ENCODE measurements around the gene SLC6A19. TPM values are rescaled to one million over a fixed set of nuclear protein-coding genes. Genes with fewer than 3 reads are reported as not detected.
A peak's percentile ranks its signal among the peaks of the same experiment; 100 is the strongest.

The SLC6A19 gene
- total and polyA plus RNA-seq, 8 donors: 0.13 to 5.5 (median 0.43) TPM; not detected in 3

DNA sequence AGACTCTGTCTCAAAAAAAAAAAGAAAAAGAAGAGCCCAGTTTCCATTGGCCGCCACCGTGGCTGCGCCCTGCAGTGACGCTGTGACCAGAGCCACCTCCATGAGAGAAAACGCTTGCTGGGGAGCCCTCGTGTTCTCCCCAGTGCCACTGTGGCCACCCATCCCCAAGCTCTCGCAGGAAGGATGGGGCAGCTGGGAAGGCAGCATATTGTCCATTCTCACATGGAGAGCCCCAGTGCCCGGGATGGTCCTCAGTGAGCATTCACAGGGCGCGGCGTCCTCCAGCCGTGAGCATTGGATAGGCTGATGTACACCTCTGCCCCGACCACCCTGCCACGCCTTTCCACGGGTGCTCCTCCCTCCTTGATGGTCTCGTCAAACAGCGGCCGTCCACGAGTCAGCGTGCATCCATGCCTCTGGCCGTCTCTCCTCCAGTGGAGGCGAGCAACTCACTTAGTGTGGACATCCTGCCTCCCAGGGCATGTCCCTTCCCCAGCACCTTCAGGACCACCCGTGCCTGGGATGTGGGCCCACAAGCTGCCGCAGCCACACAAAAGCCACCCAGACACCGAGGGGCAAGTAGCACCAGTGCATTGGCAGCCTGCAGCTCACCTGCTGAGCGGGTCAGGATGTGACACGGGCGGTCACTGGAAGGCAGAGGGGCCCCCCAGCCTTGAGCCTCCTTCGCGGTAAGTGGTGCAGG lies 23.4 kb upstream of the SLC6A19 start:
- Histone ChIP-seq H3K4me1 (peaks cover 11 to 22% (median 18%) of the 10 kb centered on the region in 4 donors), H3K9me3 (no peaks in the 10 kb centered on the region), H3K27ac (no peak overlapping the region), H3K36me3 (no peaks in the 10 kb centered on the region), H3K4me3 (no peak overlapping the region), H3K27me3 (peaks cover 0 to 27% (median 0%) of the 10 kb centered on the region in 3 donors)
- intact Hi-C loops (cut with DNase I; ENCODE audit: low total_unique reads): no loop called here
- 85 to 93% (median 90%) methylated on average over 15 to 30 of the region's 30 CpGs for WGBS, 5 donors
- no peak for TF ChIP-seq EP300 (IDR thresholded peaks at IDR 0.05)
- TF ChIP-seq POLR2AphosphoS5 (IDR thresholded peaks at IDR 0.05): no peak
- TF ChIP-seq POLR2A (IDR thresholded peaks at IDR 0.05): no peak
- TF ChIP-seq, protein P1, sequence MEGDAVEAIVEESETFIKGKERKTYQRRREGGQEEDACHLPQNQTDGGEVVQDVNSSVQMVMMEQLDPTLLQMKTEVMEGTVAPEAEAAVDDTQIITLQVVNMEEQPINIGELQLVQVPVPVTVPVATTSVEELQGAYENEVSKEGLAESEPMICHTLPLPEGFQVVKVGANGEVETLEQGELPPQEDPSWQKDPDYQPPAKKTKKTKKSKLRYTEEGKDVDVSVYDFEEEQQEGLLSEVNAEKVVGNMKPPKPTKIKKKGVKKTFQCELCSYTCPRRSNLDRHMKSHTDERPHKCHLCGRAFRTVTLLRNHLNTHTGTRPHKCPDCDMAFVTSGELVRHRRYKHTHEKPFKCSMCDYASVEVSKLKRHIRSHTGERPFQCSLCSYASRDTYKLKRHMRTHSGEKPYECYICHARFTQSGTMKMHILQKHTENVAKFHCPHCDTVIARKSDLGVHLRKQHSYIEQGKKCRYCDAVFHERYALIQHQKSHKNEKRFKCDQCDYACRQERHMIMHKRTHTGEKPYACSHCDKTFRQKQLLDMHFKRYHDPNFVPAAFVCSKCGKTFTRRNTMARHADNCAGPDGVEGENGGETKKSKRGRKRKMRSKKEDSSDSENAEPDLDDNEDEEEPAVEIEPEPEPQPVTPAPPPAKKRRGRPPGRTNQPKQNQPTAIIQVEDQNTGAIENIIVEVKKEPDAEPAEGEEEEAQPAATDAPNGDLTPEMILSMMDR (IDR thresholded peaks at IDR 0.05): no peak
- DNase-seq: no peak

DNA sequence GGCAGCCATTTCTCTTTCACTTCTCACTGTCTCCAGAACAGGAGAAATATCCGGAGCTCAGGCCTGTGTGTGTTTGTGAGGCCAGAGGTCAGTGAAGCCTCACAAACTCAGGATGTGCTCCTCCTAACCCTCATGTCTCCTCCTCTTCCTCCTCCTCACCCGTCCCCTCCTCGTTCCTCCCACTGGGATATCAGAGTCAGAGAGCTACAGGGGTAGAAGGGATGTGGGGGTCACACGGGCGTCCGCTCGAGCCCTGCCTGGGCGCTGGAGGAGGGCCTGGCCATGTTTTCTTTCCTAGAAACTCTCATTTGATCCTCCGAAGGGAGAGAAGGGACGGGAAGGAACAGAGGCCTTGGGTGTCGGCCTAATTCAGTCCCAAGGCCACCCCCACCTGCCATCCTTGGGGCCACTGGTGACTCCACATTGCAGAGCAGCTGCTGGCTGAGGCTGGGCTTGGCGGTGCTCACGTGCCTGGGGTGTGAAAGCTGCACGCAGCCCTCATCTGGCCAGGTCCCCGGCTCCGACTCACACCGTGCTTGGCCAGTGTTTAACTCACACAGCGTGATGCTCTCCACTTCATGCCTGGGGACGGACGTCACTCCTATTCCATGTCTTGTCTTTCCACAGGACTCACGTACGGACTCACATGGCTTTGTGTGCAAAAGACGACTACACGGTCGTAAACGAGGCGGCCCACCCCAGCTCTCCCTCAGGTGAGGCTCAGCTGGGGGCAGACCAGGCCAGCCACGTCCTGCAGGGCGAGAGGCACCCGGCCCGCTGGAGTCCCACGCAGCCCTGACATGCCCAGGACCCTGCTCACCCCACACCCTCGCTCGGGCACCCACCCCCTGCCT lies 22.6 kb upstream of the SLC6A19 start:
- H3K4me1 ChIP-seq: peaks cover 11 to 29% (median 23%) of the 10 kb centered on the region in 4 donors
- peaks cover 0 to 26% (median 0%) of the 10 kb centered on the region in 3 donors for H3K27me3 ChIP-seq
- 61 to 87% (median 75%) methylated on average over 21 to 27 of the region's 34 CpGs; no CpG with 5 or more reads in 1 of the 5 donors for WGBS, 5 donors
- H3K4me3 ChIP-seq: no peak overlapping the region
- intact Hi-C loops (cut with DNase I; ENCODE audit: low total_unique reads): no loop called here
- H3K36me3 ChIP-seq: no peaks in the 10 kb centered on the region
- TF ChIP-seq POLR2A (IDR thresholded peaks at IDR 0.05) (no peak), EP300 (IDR thresholded peaks at IDR 0.05) (no peak), POLR2AphosphoS5 (IDR thresholded peaks at IDR 0.05) (no peak)
- TF ChIP-seq, protein P1 (IDR thresholded peaks at IDR 0.05): no peak
- H3K27ac ChIP-seq: no peak overlapping the region
- DNase-seq: peak in 1 of 2 donors; percentile 36
- no peaks in the 10 kb centered on the region for H3K9me3 ChIP-seq

DNA sequence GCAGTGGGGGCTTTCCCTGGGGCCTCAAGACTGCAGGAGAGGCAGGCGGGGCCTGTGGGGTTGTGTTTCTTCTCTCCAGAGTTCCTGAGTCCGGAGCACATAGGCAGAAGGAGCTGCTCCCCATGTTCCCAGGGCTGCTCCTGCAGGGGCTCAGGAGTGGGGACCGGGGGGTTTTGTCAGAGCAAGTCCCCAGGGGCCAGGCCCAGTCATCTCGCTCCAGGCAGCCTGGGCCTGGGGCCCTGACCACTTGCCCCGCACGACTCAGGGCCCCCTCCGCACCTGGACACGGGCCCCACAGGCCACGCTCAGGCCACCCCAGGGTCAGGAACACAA lies 22.0 kb upstream of the SLC6A19 start:
- TF ChIP-seq POLR2A (IDR thresholded peaks at IDR 0.05): no peak
- TF ChIP-seq, protein P1 (IDR thresholded peaks at IDR 0.05): no peak
- no peak for TF ChIP-seq EP300 (IDR thresholded peaks at IDR 0.05)
- no peak for TF ChIP-seq POLR2AphosphoS5 (IDR thresholded peaks at IDR 0.05)
- intact Hi-C loops (cut with DNase I; ENCODE audit: low total_unique reads): no loop called here
- no peak overlapping the region for H3K27ac ChIP-seq
- H3K4me1 ChIP-seq: peaks cover 11 to 34% (median 24%) of the 10 kb centered on the region in 4 donors
- WGBS, 5 donors: 88 to 100% (median 100%) methylated on average over 4 to 6 of the region's 9 CpGs; no CpG with 5 or more reads in 2 of the 5 donors
- no peak for DNase-seq
- no peaks in the 10 kb centered on the region for H3K36me3 ChIP-seq
- no peak overlapping the region for H3K4me3 ChIP-seq
- peaks cover 0 to 31% (median 0%) of the 10 kb centered on the region in 3 donors for H3K27me3 ChIP-seq
- H3K9me3 ChIP-seq: no peaks in the 10 kb centered on the region

DNA sequence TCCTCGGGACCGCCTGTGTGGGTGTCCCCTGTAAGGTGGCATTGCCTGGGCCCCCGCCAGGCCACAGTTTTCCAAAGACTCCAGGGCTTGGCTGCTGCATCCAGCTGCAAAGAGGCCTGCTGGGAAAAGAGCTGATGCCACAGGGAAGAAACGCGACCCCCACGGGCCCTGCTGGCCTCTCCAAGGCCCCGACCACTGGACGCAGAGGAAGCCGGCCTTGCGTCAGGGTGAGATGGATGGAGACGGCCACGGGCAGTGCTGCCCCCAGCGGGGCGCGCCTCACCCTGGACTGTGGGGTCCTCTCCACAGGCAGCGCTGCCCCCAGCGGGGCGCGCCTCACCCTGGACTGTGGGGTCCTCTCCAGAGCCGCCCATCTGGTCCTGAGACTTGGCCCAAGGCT lies 21.3 kb upstream of the SLC6A19 start:
- Histone ChIP-seq H3K9me3 (no peaks in the 10 kb centered on the region), H3K36me3 (no peaks in the 10 kb centered on the region), H3K27me3 (peaks cover 0 to 35% (median 0%) of the 10 kb centered on the region in 3 donors), H3K4me1 (peaks cover 11 to 35% (median 24%) of the 10 kb centered on the region in 4 donors), H3K4me3 (no peak overlapping the region), H3K27ac (no peak overlapping the region)
- TF ChIP-seq POLR2AphosphoS5 (IDR thresholded peaks at IDR 0.05) (no peak), EP300 (IDR thresholded peaks at IDR 0.05) (no peak), POLR2A (IDR thresholded peaks at IDR 0.05) (no peak)
- TF ChIP-seq, protein P1 (IDR thresholded peaks at IDR 0.05): no peak
- 94 to 100% (median 99%) methylated on average over 2 to 18 of the region's 20 CpGs; no CpG with 5 or more reads in 2 of the 5 donors for WGBS, 5 donors
- intact Hi-C loops (cut with DNase I; ENCODE audit: low total_unique reads): no loop called here
- no peak for DNase-seq

All from stomach (tissue), 9 donors.